ENCODE results near the gene TPO. TPM values are rescaled to one million over a fixed set of nuclear protein-coding genes. Genes with fewer than 3 reads are reported as not detected.

TPO gene
- total RNA-seq, 1 experiment from 2014 or later, result 0.41 TPM

DNA sequence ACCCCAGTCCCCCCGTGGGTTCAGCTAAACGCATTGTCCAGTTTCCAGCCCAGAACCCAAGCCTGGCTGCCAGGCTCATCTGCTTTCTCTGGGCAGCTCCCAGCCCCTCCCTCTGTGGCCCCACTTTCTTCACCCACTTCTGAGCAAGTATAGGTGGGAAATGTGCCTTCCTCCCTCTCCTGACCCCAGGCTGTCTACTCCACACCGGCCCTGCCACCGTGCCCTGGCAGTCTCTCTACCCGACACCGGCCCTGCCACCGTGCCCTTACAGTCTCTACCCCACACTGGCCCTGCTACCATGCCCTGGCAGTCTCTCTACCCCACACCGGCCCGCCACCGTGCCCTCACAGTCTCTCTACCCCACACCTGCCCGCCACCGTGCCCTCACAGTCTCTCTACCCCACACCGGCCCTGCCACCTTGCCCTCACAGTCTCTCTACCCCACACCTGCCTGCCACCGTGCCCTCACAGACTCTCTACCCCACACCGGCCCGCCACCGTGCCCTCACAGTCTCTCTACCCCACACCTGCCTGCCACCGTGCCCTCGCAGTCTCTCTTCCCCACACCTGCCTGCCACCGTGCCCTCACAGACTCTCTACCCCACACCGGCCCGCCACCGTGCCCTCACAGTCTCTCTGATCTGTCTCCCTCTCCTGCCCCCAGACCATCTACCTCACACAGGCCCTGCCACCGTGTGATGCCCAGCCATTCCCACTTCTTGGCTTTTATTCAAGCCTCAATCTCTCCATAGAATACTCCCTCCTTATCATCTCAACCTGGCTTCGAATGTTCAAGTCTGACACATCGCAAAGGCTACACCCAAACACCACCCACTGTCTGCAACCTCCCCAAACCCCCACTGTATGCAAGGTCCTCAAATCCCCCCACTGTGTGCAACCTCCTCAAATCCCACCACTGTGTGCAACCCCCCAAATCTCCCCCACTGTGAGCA, 108.9 kb downstream of the TPO start:
- no peak for DNase-seq (ENCODE audit: low spot score)

DNA sequence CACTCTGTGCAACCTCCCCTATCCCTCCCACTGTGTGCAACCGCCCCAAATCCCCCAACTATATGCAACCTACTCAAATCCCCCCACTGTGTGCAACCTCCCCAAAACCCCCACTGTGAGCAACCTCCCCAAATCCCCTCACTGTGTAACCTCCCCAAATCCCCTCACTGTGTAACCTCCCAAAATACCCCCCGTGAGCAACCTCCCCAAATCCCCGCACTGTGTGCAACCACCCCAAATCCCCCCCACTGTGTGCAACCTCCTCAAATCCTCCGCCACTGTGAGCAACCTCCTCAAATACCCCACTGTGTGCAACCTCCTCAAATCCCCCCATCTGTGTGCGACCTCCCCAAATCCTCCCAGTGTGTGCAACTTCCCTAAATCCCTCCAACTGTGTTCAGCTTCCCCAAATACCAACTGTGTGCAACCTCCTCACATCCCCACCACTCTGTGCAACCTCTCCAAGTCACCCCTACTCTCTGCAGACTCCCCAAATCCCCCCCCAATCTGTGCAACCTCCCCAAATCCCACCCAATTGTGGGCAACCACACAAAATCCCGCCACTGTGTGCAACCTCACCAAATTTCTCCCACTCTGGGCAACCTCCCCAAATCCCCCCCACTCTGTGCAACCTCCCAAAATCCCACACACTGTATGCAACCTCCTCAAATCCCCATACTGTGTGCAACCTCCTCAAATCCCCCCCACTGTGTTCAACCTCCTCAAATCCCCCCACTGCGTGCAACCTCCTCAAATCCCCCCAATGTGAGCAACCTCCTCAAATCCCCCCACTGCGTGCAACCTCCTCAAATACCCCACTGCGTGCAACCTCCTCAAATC, 114.1 kb downstream of the TPO start:
- no peak for DNase-seq (ENCODE audit: low spot score)

DNA sequence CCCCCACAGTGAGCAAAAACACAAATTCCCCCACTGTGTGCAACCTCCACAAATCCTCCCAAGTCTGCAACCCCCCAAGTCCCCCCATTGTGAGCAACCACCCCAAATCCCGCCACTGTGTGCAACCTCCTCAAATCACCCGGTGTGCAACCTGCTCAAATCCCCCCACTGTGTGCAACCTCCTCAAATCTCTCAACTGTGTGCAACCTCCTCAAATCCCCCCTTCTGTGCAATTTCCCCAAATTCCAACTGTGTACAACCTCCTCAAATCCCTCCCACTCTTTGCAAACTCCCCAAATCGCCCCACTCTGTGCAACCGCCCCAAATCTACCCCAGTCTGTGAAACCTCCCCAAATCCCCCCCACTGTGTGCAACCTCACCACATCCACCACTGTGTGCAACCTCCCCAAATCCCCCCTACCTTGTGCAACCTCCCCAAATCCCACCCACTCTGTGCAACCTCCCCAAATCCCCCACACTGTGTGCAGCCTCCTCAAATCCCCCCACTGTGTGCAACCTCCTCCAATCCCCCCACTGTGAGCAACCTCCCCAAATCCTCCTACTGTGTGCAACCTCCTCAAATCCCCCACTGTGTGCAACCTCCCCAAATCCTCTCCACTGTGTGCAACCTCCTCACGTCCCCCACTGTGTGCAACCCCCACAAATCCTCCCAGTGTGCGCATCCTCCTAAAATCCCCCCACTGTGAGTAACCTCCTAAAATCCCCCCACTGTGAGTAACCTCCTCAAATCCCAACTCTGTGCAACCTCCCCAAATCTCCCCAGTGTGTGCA, 115.2 kb downstream of the TPO start:
- no peak for DNase-seq (ENCODE audit: low spot score)

DNA sequence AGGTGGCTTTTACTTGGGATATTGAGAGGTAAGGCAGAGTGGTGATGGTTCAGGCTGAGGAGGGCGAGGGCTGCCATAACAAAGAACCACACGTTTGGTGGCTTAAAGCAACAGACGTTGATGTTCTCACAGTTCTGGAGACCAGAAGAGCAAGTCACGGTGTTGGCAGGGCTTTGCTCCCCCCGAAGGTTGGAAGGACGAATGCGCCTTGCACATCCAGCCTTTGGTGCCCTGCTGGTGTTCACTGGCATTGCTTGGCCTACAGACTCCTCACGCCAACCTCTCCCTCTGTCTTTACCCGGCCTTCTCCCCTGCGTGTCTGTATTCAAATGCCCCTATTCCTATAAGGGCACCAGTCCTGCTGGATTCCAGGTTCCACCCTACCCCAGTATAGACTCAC, 125.4 kb downstream of the TPO start:
- peak; percentile 78 for DNase-seq (ENCODE audit: low spot score)

DNA sequence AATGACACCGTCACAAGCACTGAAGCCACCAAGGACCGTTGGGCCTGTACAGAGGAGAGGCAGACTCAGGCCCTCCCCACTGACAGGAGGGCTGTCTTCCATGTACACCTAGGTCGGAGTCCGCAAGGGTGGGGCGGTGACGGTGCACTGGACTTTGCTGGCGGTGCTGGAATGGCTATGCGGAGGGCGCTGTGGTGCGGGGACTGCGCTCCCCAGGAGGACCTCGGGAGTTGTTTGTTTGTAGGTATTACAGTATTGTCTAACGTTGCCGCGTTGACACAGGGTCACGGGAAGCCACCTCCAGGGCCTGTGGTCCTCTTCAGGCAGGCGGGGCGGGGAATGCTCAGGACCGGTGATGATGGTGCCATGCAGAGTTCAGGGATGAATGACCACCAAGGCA, 126.2 kb downstream of the TPO start:
- DNase-seq (ENCODE audit: low spot score), result no peak

DNA sequence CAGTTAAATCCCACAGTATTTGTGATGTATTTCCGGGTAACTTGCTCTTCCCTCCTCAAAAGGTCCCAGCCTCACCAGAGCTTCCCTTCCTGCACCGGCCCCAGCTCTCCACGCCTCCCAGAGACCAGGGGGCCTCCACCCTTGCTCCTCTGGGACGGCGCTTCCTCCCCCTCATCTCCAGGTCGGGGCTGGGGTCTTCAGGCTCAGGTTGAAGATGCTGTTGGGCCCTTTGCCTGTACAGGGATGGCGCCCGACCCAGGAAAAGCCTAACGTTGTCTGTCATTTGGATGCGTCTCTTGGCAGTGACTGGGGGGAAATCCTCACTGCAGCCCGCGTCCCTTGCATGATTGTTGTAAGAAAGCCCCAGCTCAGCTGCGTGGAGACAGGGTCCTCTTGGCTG, 126.7 kb downstream of the TPO start:
- DNase-seq (ENCODE audit: low spot score), result no peak

DNA sequence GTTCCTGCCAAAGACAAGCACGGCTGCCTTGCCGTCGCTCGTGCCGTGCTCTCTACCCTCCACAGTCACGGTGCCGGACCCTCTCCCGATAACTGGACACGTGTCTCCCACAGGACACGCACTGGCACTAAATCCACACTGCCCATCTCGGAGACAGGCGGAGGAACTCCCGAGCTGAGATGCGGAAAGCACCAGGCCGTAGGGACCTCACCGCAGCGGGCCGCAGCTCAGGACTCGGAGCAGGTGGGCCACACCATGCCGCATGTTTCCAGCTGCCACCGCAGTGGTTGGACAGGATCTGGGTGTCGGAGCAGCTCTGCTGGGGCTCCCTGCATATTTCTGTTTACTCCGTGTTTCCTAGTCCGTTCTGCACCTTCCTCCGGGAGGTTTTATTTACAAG, 127.2 kb downstream of the TPO start:
- DNase-seq (ENCODE audit: low spot score), result no peak

DNA sequence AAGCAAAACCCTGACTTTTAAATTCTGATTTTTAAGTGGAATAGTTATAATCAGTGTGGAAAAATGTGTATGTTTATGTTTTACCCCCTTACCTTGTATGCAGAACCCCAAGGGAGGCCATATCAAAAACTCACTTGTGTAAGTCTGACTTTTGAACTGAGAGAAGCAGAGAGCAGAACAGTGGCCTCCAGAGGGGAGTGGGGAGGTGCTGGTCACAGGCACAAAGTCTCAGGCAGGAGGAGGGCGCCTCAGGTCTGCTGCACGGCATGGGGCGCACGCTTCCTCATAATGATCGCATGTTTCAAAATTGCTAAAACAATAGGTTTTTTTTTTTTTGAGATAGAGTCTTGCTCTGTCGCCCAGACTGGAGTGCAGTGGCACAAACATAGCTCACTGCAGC, 127.8 kb downstream of the TPO start:
- DNase-seq (ENCODE audit: low spot score), result no peak

DNA sequence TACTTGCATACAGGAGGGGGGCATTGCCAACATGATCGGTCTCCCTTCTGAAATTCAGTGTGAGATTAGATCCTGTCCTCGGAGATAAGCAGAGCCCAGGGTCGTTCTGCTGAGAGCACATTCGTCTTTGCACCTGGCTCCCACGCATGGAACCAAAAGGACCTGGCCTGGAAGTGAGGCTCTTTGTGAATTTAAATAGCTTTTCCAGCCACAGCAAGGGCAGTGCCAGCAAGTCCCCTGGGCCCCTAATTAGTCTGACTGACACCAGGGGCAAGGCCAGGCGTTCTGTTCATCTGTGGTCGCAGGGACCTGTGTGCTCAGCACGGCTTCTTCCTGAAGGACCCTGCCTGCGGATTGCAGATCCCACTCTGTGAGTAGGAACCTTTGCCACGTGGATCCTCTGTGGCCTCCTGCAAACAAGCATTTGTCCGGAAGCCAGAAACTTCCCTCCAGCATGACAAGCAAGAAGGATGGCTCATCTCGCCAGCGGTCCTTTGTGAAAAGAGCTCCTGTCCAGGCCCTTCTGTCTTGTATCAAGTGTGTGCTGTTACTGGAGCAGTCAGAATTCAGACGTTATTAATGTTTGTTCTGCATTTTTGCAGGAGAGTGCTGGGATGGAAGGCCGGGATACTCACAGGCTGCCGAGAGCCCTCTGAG, 128.7 kb downstream of the TPO start:
- DNase-seq (ENCODE audit: low spot score), result no peak

DNA sequence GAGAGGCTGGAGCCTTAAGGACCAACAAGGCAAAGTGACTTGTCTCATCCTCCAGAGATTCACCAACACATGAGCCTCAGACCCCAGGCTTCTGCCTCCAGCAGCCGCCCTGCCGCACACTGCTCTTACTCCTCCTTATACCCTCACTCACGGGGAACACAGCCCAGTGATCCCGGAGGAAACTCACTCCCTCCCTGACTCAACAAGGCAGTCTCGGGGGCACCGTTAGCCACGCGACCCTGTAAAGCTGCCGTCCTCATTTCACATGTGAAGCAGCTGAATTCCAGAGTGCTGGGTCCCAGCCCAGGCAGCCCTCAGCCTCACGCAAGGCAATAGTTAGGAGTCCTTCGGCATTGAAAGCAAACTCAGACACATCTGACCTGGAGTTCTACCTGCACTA, 129.7 kb downstream of the TPO start:
- no peak for DNase-seq (ENCODE audit: low spot score)

DNA sequence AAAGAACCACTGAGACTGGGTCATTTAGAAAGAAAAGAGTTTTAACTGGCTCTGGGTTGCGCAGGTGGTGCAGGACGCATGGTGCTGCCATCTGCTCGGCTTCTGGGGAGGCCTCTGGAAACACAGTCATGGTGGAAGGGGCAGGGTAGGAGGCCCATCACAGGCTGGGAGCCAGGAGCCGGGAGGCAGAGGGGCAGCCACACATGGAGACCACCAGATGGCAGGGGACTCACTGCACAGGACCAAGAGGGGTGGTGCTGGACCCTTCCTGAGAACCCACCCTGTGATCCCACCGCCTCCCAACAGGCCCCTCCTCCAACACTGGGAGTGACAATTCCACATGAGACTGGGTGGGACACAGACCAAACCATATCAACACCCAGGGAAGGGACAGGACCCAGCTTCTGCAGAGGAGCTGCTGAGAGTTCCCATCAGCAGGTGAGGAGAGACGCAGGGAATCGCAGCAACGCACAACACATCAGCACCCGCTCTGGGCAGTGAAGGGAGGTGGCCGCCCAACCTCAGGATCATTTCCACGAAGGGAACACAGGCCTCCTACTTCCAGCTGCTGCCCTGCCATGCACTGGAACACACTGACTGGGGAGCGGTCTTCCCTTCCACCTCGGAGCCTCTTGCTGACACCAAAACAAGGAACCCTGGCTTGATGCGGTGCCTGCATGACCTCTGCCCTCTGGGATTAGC, 130.7 kb downstream of the TPO start:
- DNase-seq (ENCODE audit: low spot score), result no peak

DNA sequence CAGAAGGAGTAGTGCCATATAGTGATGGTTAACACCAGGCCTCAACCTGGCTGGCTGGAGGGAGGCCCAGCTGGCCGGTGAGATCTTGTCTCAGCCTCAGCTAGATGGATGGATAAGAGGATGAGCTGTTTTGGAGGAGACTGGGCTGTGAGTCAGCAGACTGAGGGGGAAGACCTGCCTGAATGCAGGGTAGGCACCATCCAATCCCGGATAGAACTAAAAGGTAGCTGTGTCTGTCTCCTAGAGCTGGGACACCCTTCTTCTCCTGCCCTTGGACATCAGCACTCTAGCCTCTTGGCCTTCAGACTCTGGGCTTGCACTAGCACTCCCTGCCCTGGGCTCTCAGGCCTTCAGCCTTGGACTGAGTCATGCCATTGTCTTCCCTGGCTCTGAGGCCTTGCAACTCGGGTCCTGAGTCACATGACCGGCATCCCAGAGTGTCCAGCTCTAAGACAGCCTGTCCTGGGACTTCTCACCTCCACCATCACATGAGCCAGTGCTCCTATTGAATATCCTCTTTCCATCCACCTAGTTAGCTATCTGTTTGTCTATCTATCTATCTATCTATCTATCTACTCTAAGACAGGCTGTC, 131.3 kb downstream of the TPO start:
- no peak for DNase-seq (ENCODE audit: low spot score)

DNA sequence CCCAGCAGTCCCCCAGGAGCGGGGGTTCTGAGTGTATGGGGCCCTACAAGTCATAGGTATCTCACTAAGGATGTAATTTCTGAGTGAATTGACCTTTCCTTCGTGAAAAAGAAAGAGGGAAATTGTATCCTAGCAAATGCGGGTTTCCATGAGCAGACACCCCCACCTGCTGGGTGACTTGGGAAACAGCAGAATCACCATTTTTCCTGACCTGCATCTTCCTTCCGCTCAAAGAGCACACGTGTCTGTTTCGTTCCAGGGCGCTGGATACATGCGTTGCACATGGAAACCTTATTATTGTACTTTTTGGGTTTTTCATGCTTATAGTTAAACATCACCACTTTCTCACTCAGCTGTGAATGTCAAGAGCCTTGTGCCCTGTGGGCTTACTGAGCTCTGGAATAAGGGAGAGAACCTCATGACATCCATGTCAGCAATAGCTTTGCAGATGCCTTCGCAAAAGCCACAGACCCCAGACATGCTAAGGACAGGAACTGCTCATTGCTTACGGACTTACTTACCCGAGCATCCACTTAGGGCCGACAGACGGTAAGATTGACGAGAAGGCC, 132.8 kb downstream of the TPO start:
- peak; percentile 80 for DNase-seq (ENCODE audit: low spot score)

DNA sequence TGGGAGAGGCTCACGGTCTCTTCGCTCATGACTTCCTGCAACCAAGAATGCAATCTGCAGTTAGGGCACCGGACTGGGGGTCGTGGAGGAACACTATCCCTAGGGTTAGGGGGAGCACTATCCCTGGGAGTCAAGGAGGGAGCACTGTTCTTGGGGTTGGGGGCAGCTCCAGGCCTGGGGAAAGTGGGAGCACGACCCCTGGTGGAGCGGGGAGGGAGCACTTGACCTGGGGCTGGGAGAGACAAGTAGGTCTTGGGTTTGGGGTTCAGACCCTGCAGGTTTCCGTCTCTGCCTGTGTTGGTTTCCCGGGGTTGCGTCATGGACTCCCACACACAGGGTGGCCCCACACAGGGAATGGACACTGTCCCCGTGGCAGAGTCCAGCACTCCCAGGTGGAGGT, 133.6 kb downstream of the TPO start:
- no peak for DNase-seq (ENCODE audit: low spot score)

DNA sequence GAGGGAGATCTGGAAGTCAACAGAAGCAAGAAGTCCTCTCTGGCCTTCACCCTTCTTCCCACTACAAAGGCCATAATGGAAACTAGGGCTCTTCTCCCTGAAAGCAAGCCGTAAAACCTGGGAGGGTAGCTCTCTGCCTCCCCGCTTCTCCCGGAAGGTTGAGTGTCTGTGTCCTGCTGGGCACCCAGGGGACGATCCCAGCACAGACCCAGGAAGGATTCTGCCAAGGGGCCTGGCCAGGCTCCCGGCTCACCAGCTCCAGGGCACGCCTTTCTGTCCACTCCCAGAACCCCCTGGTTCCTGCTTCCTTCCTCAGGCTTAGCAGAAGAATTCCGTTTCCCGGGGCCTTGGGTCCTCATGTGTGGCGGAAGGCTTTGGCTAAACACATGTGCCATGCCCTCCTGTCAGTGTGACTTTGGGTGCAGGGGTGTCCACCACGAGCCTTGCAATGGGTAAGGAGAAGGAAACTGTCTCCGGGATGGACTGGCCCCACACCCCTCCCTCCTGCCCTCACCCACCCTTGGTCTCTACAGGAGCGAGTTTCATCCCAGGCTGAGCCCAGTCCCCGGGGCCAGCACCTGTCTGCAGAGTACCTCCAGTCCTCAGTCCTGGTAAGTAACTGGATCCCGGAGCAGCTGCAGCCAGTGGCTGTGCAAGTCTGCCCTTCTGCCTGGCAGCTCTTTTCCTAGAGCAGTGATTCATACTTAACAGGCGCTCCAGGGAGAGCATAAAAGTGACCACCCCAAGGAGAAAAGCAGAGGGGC, 135.8 kb downstream of the TPO start:
- DNase-seq (ENCODE audit: low spot score), result no peak

DNA sequence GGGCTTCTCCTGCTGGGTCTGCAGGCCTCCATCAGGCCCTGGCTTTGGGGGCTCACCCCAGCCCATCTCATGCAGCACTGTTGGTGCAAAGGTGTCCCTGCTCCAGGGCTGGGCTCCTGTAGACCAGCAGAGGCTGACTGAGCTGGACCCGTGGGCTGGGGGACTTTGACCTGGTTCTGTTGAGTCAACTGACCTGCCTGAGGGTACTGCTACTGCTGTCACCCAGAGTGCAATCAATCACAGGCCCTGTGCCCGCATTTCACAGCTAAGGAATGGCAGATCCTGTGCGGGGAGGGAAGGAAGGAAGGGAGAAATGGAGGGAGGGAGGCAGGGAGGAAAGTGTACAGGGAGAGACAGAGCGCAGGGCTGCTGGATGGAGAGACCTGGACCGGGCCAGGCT, 136.8 kb downstream of the TPO start:
- no peak for DNase-seq (ENCODE audit: low spot score)

DNA sequence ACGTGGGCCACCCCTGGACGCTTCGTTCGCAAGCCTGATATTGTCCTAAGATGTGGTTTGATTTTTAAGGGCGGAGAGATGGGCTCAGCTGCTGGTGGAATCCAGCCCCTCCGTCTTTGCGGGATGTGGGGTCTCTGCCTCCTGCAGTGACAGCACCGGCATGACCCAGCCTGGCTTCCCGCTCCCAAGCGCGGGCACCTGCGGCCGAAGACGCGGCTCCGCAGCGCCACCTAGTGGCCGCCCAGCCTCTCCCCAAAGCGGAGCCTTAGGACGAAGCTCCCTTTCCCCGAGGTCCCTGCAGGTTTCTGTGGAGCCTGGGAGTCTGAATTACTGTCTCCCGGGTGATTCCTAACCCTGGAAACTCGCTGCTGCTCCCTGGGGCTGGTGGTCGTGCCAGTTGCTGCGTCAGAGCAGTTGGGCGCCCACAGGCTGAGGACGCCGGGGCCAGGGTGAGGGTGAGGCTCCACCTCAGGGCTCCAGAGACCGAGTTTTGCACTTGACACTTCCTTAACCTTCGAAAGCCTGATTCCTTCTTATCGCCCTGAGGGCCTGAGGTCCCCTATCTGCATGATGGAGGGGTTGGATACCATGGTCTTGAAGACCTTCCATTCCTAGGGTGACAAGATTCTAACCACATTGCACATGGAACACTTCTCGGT, 137.5 kb downstream of the TPO start:
- peak; percentile 73 for DNase-seq (ENCODE audit: low spot score)

DNA sequence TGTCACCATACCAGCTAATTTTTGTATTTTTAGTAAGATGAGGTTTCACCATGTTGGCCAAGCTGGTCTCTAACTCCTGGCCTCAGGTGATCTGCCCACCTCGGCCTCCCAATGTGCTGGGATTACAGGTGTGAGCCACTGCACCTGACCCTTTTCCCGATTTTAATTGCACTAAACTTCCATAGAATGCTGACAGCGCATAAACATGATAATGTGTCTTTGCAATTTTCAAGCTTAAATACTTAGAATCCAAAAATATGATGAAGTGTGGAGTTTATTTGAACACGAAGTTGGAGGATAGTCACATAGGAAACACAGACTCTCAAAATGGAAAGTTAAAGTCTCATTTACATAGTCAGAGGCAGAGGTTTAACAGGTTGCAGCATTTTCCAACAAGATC, 138.6 kb downstream of the TPO start:
- no peak for DNase-seq (ENCODE audit: low spot score)

DNA sequence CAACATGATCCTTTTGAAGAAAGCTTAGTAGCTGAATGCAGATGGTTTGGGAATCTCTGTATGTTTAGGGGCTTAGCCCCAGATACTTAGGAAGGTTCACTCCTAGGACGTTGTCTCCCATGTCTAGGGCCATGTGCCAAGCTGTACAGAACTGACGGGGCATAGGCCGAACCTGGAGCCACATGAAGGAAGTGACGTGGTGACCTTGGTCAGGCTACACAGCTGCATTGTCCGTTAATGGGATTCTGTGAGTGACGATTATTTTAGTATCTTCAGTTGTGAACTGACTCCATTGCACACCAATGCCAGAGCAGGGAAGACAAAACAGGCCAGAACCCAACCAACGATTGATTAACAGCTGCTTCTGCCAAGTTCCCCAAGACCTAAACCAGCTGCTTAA, 139.3 kb downstream of the TPO start:
- no peak for DNase-seq (ENCODE audit: low spot score)
